Calu3 (cell line): ENCODE data around the gene NDUFC2. TPM values are rescaled to one million over a fixed set of nuclear protein-coding genes. Genes with fewer than 3 reads are reported as not detected.
"Not testable (repeated sequence)": the region's sequence is repeated elsewhere in the genome, so short reads cannot be mapped to it uniquely, and the experiment has no call there.

Experiments
- BruUV-seq: library from RNA; stranded (reverse); fragments of 400-500 nt; replicated peaks from 2 replicates; lab custom pipeline; 2021; lab: Mats Ljungman, UMichigan
- CTCF ChIA-PET: fragments of 300-600 bp; sonication (Branson Sonifier 250); formaldehyde crosslinking; loops from one replicate; lab custom pipeline; 2022; ENCODE audit warnings: antibody characterized with exemption; lab: Charles Lee
- DNase-seq: peaks from one replicate; pipeline ENCODE4 v3.0.0; 2022
- H3K27ac Mint-ChIP-seq: one replicate; pipeline ENCODE4 v1.8.0; 2022; ENCODE audit warnings: mixed read lengths; ENCODE audit not compliant: unreplicated experiment
- H3K27me3 Mint-ChIP-seq: one replicate; pipeline ENCODE4 v1.8.0; 2022; ENCODE audit warnings: mixed read lengths; ENCODE audit not compliant: unreplicated experiment
- H3K36me3 Mint-ChIP-seq: one replicate; pipeline ENCODE4 v1.8.0; 2022; ENCODE audit warnings: mild to moderate bottlenecking, moderate library complexity, mixed read lengths; ENCODE audit not compliant: insufficient read depth, unreplicated experiment
- H3K4me1 Mint-ChIP-seq: one replicate; pipeline ENCODE4 v1.8.0; 2022; ENCODE audit warnings: mild to moderate bottlenecking, low read depth, mixed read lengths; ENCODE audit not compliant: unreplicated experiment
- H3K4me3 Mint-ChIP-seq: one replicate; pipeline ENCODE4 v1.8.0; 2022; ENCODE audit warnings: mild to moderate bottlenecking, low read depth, moderate library complexity, mixed read lengths; ENCODE audit not compliant: unreplicated experiment
- H3K9me3 Mint-ChIP-seq: one replicate; pipeline ENCODE4 v1.8.0; 2022; ENCODE audit warnings: low read depth, mixed read lengths; ENCODE audit not compliant: unreplicated experiment
- intact Hi-C: fragments of 100-400 bp; cut with micrococcal nuclease; formaldehyde crosslinking; loops from one replicate; pipeline ENCODE4 v1.10.0; 2022; ENCODE audit not compliant: unreplicated experiment
- total RNA-seq: library from RNA; stranded (reverse); gene quantifications from 2 replicates; pipeline ENCODE4 v1.2.3, GENCODE V29; 2022
- TF ChIP-seq, protein P1 (sequence below): fragments of 200-600 bp; IDR thresholded peaks from one replicate; pipeline ENCODE4 v1.8.0; 2022; ENCODE audit warnings: antibody characterized with exemption; ENCODE audit not compliant: unreplicated experiment

The NDUFC2 gene
- total RNA-seq, 1 experiment from 2014 or later: 343 TPM

DNA sequence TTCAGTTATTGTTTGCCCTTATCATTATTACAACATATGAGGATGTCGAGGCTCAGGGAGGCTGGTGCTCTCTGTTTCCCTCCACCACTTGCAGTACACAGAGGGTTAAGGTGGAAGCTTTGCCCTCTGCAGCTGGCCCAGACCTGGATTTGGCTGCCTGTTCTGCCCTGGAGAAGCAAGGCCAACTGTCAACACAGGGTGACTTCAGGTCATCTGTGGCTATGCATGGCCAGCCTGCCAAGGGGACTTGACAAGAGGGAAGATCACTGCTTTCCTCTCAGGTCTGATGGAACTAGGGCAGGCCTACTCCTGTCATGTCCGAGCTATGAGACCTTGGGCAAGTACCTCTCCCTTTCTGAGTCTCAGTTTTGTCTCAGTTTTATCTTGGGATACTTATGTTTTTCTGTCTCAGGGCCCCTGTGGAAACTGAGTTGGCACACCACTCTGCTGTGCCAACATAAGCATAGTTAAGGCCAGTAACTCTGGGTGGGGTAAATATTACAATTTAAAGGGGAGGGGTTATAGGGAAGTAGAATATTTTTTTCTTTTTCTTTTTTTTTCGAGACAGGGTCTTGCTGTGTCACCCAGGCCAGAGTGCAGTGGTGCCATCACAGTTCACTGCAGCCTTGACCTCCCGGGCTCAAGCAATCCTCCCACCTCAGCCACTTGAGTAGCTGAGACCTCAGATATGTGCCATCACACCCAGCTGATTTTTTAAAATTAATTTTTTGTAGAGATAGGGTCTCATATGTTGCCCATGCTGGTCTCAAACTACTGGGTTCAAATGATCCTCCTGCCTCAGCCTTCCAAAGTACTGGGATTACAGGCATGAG is 18.4 kb downstream of the NDUFC2 start:
- intact Hi-C loops: no loop called here
- no TSS peak for BruUV-seq
- TF ChIP-seq, protein P1, sequence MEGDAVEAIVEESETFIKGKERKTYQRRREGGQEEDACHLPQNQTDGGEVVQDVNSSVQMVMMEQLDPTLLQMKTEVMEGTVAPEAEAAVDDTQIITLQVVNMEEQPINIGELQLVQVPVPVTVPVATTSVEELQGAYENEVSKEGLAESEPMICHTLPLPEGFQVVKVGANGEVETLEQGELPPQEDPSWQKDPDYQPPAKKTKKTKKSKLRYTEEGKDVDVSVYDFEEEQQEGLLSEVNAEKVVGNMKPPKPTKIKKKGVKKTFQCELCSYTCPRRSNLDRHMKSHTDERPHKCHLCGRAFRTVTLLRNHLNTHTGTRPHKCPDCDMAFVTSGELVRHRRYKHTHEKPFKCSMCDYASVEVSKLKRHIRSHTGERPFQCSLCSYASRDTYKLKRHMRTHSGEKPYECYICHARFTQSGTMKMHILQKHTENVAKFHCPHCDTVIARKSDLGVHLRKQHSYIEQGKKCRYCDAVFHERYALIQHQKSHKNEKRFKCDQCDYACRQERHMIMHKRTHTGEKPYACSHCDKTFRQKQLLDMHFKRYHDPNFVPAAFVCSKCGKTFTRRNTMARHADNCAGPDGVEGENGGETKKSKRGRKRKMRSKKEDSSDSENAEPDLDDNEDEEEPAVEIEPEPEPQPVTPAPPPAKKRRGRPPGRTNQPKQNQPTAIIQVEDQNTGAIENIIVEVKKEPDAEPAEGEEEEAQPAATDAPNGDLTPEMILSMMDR: no peak
- no peak for DNase-seq
- Mint-ChIP-seq H3K27me3 (no peaks in the 10 kb centered on the region), H3K27ac (no peak overlapping the region), H3K4me1 (no peaks in the 10 kb centered on the region), H3K9me3 (no peaks in the 10 kb centered on the region), H3K36me3 (peaks cover 8% of the 10 kb centered on the region), H3K4me3 (no peak overlapping the region)
- CTCF ChIA-PET: no interaction called here

DNA sequence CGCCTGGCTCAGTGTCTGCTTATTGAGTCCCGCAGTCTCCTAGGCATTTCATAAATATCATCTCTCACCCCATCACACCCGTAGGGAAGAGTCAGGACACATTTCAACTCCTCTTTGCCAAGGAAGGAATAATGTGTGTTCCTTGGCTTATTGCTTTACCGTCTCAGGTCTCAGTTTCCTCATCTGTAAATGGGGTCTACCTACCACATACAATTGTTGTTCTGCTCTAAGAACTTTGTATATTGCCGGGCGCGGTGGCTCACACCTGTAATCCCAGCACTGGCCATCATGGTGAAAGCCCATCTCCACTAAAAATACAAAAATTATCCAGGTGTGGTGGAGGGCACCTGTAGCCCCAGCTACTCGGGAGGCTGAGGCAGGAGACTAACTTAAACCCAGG is 19.1 kb downstream of the NDUFC2 start:
- Mint-ChIP-seq H3K4me1 (no peaks in the 10 kb centered on the region), H3K36me3 (peaks cover under 1% of the 10 kb centered on the region), H3K9me3 (no peaks in the 10 kb centered on the region), H3K4me3 (no peak overlapping the region), H3K27me3 (no peaks in the 10 kb centered on the region), H3K27ac (no peak overlapping the region)
- DNase-seq: no peak
- TF ChIP-seq, protein P1: no peak
- intact Hi-C loops: no loop called here
- CTCF ChIA-PET: no interaction called here
- BruUV-seq: no TSS peak

DNA sequence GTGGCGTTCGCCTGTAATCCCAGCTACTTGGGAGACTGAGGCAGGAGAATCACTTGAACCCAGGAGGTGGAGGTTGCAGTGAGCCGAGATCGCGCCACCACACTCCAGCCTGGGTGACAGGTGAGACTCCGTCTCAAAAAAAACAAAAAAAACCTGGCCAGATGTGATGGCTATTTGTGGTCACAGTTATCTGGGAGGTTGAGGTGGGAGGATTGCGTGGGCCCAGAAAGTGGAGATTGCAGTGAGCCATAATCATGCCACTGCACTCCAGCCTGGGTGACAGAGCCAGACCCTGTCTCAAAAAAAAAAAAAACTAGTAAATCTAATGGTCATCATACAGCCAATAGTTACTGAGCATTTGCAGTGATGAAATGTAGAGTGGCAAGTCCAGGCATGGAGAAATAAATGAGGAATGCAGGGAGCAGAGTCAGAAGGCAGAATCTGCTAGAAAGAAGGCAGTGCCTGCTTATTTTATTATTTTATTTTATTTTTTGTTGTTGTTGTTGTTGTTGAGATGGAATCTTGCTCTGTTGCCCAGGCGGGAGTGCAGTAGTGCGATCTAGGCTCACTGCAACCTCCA is 19.8 kb downstream of the NDUFC2 start:
- H3K27me3 Mint-ChIP-seq, BruUV-seq, intact Hi-C loops, H3K9me3 Mint-ChIP-seq, H3K27ac Mint-ChIP-seq, CTCF ChIA-PET, H3K4me1 Mint-ChIP-seq, DNase-seq, H3K4me3 Mint-ChIP-seq, H3K36me3 Mint-ChIP-seq: not testable (repeated sequence)

DNA sequence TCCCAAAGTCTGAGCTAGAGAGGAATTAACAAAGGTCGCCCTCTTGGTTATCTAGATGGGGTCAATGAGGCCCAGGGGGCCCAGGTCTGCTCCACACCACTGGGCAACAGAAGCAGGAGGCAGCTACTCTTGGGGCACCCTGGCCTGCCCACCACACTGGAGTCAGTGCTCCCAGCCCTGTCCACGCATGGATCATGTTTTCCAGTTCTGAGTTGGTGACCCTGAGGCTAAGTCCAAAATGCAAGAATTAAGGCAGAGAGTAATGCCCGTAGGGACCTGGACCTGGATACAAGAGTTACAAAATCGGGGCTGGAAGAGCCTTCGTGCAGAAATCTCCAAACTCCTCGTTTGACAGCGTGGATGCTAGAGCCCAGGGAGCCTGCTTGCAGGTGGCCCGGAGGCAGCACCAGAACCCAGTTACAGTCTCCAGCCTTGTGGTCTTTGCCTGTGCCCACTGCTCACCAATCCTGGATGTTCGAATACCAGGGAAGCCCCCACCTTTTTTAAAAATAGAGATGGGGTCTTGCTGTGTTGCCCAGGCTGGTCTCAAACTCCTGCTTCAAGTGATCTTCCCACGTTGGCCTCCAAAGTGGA is 22.1 kb downstream of the NDUFC2 start:
- CTCF ChIA-PET: no interaction called here
- H3K4me3 Mint-ChIP-seq: no peak overlapping the region

More for the DNA sequence above, 22.1 kb downstream of the NDUFC2 start:
- DNase-seq: no peak
- intact Hi-C loops: no loop called here
- Mint-ChIP-seq H3K9me3 (no peaks in the 10 kb centered on the region), H3K36me3 (no peaks in the 10 kb centered on the region), H3K27ac (no peak overlapping the region), H3K4me1 (no peaks in the 10 kb centered on the region), H3K27me3 (no peaks in the 10 kb centered on the region)
- no TSS peak for BruUV-seq
- TF ChIP-seq, protein P1: no peak
